Esophagus muscularis mucosa (tissue), 3 donors: ENCODE data around the gene ZDHHC19.

Source experiments
- POLR2A ChIP-seq: fragments of 450-650 bp; IDR thresholded peaks from one replicate; pipeline ENCODE4 v1.6.1; 2017; ENCODE audit warnings: antibody characterized with exemption, moderate library complexity, mild to moderate bottlenecking, low read depth
- TF ChIP-seq, protein P1 (sequence below), 3 experiments: fragments of 200-600 bp in 2 of 3; fragments of 450-650 bp in 1 of 3; sonication (generic) in 2 of 3; IDR thresholded peaks; one replicate each; pipeline ENCODE4 v1.5.1; 2017 to 2019; ENCODE audit warnings: antibody characterized with exemption in 3 of 3, mild to moderate bottlenecking in 2 of 3, moderate library complexity in 1 of 3

DNA sequence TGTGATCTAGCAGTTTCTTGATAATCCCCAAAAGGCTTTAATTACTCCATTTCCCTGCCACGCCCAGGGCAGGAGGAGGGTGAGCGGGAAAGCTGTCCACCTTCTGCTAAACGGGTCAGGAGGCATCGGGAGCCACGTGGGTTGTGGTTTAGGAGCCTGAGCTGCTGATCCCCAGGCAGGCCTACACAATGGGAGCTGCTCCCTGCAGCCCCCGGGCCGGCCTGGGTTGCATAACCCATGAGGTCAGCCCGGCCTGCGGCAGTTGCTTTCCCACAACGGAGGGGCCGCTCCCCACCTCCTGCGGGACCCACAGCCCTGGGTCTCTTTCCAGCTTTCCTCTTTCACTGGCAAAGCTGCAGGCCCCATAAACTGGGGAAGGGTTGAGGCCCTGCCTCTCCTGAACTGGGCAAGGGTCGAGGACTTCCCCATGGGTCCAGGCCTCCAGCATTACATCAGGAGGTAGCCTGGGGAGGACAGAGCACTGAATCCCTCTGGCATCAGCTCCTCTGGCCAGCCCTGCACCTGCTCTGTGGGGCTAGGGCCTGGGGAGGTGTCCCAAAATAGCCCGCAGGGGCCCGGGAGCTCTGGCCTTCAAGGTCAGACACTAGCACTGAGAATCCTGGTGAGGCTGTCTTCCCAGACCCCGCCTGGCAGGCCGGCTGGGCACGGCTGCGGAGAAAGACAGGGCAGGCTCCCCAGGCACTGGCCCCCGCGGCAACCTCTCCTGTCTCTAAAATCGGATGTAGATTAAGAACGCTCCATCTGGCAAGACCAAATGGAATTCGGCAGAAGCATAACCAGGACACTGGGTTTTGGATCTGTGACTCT lies 47.3 kb downstream of the ZDHHC19 start:
- TF ChIP-seq POLR2A: no peak
- TF ChIP-seq, protein P1, sequence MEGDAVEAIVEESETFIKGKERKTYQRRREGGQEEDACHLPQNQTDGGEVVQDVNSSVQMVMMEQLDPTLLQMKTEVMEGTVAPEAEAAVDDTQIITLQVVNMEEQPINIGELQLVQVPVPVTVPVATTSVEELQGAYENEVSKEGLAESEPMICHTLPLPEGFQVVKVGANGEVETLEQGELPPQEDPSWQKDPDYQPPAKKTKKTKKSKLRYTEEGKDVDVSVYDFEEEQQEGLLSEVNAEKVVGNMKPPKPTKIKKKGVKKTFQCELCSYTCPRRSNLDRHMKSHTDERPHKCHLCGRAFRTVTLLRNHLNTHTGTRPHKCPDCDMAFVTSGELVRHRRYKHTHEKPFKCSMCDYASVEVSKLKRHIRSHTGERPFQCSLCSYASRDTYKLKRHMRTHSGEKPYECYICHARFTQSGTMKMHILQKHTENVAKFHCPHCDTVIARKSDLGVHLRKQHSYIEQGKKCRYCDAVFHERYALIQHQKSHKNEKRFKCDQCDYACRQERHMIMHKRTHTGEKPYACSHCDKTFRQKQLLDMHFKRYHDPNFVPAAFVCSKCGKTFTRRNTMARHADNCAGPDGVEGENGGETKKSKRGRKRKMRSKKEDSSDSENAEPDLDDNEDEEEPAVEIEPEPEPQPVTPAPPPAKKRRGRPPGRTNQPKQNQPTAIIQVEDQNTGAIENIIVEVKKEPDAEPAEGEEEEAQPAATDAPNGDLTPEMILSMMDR (IDR thresholded peaks at IDR 0.05): no peak
